ENCODE measurements around the gene ERGIC1. TPM values are rescaled to one million over a fixed set of nuclear protein-coding genes. Genes with fewer than 3 reads are reported as not detected.
A peak's percentile ranks its signal among the peaks of the same experiment; 100 is the strongest.

The ERGIC1 gene
- total RNA-seq, 6 experiments from 2014 or later, result 240 to 276 (median 258) TPM

DNA sequence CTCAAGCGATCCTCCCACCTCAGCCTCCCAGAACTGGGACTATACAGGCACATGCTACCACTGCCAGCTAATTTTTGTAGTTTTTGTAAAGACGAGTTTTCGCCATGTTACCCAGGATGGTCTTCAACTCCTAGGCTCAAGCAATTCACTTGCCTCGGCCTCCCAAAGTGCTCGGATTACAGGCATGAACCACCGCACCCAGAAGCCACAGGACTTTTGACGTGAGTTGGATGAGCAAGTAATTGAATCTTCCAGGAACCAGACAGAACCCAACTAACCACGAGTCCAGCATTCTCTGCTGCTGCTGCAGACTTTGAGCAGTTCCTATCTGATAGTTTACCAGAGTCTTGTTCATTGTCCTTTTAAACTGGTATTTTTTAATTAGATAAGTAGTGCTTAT, 139.9 kb downstream of the ERGIC1 start:
- Mint-ChIP-seq H3K9me3 (no peaks in the 10 kb centered on the region), H3K27ac (peak overlapping the region; percentile 89), H3K36me3 (ENCODE audit: low read depth) (0 out of 2 replicates have a peak, but pooled peaks cover 4% of the 10 kb centered on the region), H3K27me3 (ENCODE audit: insufficient read depth) (no peaks in the 10 kb centered on the region; the same call in 1 of the 2 replicates), H3K4me3 (0 out of 2 replicates have a peak overlapping the region, but pooled peaks have one; percentile 2), H3K4me1 (ENCODE audit: low read depth) (peaks cover 30% of the 10 kb centered on the region)
- TF ChIP-seq, protein P1, sequence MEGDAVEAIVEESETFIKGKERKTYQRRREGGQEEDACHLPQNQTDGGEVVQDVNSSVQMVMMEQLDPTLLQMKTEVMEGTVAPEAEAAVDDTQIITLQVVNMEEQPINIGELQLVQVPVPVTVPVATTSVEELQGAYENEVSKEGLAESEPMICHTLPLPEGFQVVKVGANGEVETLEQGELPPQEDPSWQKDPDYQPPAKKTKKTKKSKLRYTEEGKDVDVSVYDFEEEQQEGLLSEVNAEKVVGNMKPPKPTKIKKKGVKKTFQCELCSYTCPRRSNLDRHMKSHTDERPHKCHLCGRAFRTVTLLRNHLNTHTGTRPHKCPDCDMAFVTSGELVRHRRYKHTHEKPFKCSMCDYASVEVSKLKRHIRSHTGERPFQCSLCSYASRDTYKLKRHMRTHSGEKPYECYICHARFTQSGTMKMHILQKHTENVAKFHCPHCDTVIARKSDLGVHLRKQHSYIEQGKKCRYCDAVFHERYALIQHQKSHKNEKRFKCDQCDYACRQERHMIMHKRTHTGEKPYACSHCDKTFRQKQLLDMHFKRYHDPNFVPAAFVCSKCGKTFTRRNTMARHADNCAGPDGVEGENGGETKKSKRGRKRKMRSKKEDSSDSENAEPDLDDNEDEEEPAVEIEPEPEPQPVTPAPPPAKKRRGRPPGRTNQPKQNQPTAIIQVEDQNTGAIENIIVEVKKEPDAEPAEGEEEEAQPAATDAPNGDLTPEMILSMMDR (IDR thresholded peaks at IDR 0.05), result no peak
- peak; percentile 33 for DNase-seq

DNA sequence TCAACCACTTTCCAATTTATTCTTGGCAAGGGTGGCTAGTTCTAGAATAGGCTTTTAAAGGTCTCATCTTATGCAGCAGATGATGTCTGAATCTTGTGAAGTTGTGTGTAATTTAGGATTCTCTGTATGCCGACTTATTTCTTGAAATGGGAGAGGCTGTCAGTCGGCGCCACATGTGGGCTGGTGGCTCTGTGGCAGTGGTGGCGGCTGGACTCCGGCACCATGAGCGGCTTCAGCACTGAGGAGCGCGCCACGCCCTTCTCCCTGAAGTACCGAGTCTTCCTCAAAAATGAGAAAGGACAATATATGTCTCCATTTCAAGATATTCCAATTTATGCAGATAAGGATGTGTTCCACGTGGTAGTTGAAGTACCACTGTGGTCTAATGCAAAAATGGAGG, 141.2 kb downstream of the ERGIC1 start:
- Mint-ChIP-seq H3K9me3 (no peaks in the 10 kb centered on the region), H3K36me3 (ENCODE audit: low read depth) (peaks cover 5% of the 10 kb centered on the region; the same call in 1 of the 2 replicates), H3K4me3 (no peak overlapping the region), H3K4me1 (ENCODE audit: low read depth) (peaks cover 38% of the 10 kb centered on the region), H3K27ac (no peak overlapping the region), H3K27me3 (ENCODE audit: insufficient read depth) (no peaks in the 10 kb centered on the region; the same call in 1 of the 2 replicates)
- DNase-seq, result no peak
- TF ChIP-seq, protein P1 (IDR thresholded peaks at IDR 0.05), result no peak

DNA sequence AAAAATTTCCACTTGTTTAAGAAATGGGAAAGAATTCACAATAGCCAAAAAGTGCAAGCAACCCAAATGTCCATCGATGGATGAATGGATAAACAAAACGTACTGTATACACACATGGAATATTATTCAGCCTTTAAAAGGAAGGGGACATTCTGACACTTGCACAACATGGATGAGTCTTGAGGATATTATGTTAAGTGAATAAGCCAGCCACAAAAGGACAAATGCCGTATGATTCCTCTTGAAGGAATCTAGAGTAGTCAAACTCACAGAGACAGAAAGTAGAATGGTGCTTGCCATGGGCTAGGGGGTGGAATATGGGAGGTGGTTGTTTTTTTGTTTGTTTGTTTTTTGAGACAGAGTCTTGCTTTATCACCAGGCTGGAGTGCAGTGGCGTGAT, 145.7 kb downstream of the ERGIC1 start:
- peak; percentile 77 for DNase-seq
- Mint-ChIP-seq H3K9me3 (no peaks in the 10 kb centered on the region), H3K27me3 (ENCODE audit: insufficient read depth) (peaks cover 2% of the 10 kb centered on the region), H3K4me1 (ENCODE audit: low read depth) (peaks cover 21% of the 10 kb centered on the region), H3K4me3 (no peak overlapping the region), H3K27ac (no peak overlapping the region), H3K36me3 (ENCODE audit: low read depth) (peaks cover 12% of the 10 kb centered on the region)
- TF ChIP-seq, protein P1 (IDR thresholded peaks at IDR 0.05), result no peak

DNA sequence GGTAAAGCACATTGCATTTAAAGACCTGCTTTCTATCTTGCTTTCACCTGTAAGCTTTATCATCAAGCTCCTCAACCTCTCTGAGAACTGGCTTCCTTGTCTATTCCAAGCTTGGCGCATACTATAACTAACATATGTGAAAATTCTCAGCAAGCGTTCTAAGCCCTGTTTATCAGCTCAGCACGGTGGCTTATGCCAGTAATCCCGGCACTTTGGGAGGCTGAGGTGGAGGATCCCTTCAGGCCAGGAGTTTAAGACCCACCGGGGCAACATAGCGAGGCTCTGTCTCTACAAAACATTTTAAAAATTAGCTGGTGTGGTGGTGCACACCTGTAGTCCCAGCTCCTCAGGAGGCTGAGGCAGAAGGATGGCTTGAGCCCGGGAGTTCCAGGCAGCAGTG, 147.9 kb downstream of the ERGIC1 start:
- Mint-ChIP-seq H3K4me3 (no peak overlapping the region), H3K27ac (no peak overlapping the region), H3K27me3 (ENCODE audit: insufficient read depth) (peaks cover 2% of the 10 kb centered on the region), H3K4me1 (ENCODE audit: low read depth) (peaks cover 38% of the 10 kb centered on the region), H3K9me3 (0 out of 2 replicates have a peak, but pooled peaks cover 3% of the 10 kb centered on the region), H3K36me3 (ENCODE audit: low read depth) (peaks cover 30% of the 10 kb centered on the region)
- TF ChIP-seq, protein P1 (IDR thresholded peaks at IDR 0.05), result no peak
- DNase-seq, result no peak

DNA sequence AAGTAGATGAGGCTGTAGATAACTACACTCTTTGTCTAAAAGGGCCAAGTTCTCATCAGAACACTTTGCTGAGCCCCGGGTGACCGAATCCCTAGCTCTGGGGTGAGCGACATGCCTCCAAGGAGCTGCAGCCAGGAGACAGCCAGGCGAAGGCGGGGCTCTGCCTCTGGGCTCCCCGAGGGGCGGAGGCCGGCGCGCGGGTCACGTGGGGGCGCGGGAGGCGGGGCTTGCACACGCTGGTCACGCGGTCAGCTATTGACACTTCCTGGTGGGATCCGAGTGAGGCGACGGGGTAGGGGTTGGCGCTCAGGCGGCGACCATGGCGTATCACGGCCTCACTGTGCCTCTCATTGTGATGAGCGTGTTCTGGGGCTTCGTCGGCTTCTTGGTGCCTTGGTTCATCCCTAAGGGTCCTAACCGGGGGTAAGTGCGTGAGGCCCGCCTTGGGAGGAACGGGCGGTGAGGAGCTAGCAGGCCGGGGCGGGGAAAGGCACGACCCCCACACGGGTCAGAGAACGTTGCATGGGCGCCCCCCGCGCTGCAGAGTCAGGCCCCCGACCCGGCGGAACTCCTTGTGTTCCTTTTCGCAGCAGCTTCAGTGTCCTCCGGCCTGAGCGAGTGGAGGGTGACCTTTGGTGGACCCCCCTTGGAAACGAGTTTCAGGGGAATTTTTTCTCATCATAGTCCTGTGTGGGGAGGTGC, 149.6 kb downstream of the ERGIC1 start, which contains the start of gene ATP6V0E1:
Gene ATP6V0E1, plus strand, starts transcription at position 230 of the 702 bp plus-strand sequence. Its CDS starts 90 bp downstream, at position 320.
- TF ChIP-seq, protein P1 (IDR thresholded peaks at IDR 0.05), result no peak
- Mint-ChIP-seq H3K4me1 (ENCODE audit: low read depth) (peaks cover 27% of the 10 kb centered on the region), H3K36me3 (ENCODE audit: low read depth) (peaks cover 31% of the 10 kb centered on the region), H3K9me3 (0 out of 2 replicates have a peak, but pooled peaks cover 3% of the 10 kb centered on the region), H3K27me3 (ENCODE audit: insufficient read depth) (peaks cover 2% of the 10 kb centered on the region), H3K4me3 (peak within 1 kb of the TSS; percentile 99), H3K27ac (peak within 1 kb of the TSS; percentile 98)
- peak; percentile 90 for DNase-seq
